Measurements from ENCODE around the gene HIBCH.
A peak's percentile ranks its signal among the peaks of the same experiment; 100 is the strongest.
"Not testable (repeated sequence)": the region's sequence is repeated elsewhere in the genome, so short reads cannot be mapped to it uniquely, and the experiment has no call there.

HIBCH gene, protein sequence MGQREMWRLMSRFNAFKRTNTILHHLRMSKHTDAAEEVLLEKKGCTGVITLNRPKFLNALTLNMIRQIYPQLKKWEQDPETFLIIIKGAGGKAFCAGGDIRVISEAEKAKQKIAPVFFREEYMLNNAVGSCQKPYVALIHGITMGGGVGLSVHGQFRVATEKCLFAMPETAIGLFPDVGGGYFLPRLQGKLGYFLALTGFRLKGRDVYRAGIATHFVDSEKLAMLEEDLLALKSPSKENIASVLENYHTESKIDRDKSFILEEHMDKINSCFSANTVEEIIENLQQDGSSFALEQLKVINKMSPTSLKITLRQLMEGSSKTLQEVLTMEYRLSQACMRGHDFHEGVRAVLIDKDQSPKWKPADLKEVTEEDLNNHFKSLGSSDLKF

DNA sequence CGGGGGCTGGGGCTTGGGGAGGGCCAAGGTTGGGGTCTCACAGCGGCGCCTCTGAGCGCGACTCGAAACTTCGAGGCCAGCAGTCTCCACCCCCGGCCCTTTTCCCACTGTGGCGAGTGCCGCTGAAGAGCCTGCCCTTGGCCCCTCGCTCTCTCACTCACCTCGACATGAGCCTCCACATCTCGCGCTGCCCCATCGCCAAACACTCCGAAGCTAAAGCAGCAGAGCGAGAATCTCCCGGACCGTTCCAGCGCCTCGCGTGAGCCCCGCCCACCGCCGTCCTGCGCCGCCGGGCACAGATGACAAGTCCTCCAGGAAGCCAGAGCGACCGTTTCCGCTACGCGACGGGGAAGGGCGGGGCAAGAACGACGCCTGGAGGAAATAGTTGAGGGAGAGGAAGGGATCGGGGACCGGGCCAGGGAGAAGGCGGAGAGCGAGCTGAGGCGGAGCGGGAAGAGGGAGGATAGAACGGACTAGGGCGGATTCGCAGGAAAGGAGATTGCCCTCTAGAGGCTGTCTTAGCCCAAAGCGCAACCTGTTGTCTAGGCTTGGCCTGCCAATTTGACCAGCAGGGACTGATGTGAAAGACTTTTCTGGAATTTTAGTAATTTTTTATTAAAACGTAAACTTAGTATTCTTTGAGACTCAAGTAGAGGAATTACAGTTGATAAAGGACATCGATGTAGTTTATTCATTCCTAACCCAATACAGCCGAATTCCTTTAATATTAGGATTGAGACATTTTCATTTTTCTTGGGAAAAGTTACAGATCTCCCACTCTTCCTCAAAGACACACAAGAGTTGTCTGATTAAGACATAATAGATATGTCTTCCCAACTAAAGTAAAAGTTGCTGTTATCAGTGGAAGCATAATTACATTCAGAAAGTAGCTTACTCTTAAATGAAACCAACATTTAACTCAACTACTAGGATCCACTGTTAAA is at the start of gene HIBCH:
Gene HIBCH, minus strand, starts transcription at position 272 of the 944 bp plus-strand sequence. Its CDS starts 76 bp downstream, at position 196.
- DNase-seq (ENCODE audit: low spot score) = peak; percentile 83

DNA sequence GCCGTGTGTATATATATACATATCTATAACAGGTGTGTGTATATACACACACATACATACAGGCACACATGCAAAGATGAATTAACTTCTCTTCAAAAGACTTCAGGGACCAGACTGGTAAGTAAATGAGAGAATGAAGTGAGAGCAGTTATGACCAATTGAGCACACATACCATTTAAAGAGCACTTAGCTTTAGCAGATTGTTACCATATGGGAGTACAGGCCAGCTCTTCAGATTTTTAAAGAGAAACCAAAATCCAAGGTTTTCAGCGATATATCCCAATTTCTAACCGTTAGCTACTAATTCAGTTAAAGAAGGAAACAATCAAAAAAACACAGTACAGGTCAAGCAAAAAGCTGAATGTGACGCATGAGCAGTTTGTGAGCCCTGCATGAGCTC is 47.5 kb upstream of the HIBCH start:
- DNase-seq (ENCODE audit: low spot score) = no peak

- no peak for DNase-seq (ENCODE audit: low spot score)
Observed at GRCh38 chr2:190366248-190366753, 46.7 kb upstream of the HIBCH start.

GRCh38 chr2:190365499-190366204 is 46.0 kb upstream of the HIBCH start:
- no peak for DNase-seq (ENCODE audit: low spot score)

- no peak for DNase-seq (ENCODE audit: low spot score)
Observed at GRCh38 chr2:190362894-190363293, 43.3 kb upstream of the HIBCH start.

GRCh38 chr2:190361572-190361971 is 41.9 kb upstream of the HIBCH start:
- no peak for DNase-seq (ENCODE audit: low spot score)

DNA sequence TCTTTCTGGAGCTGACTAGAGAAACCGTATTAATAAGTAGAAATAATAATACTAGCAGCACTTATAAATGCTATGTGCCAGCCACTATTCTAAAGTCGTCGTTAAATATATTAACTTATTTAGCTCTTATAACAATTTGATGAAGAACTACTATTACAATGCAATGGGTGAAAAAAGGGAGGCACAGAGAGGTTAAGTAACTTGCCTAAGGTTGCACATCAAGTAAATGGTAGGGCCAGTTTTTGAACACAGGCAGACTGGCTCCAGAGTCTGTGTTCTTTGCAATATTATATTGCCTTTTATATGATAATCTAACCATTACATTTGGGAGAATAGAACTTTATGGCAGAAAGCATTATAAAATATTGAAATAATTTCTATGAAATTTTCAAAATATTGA is 41.3 kb upstream of the HIBCH start:
- no peak for DNase-seq (ENCODE audit: low spot score)

GRCh38 chr2:190360561-190360960 is 40.9 kb upstream of the HIBCH start:
- no peak for DNase-seq (ENCODE audit: low spot score)

DNA sequence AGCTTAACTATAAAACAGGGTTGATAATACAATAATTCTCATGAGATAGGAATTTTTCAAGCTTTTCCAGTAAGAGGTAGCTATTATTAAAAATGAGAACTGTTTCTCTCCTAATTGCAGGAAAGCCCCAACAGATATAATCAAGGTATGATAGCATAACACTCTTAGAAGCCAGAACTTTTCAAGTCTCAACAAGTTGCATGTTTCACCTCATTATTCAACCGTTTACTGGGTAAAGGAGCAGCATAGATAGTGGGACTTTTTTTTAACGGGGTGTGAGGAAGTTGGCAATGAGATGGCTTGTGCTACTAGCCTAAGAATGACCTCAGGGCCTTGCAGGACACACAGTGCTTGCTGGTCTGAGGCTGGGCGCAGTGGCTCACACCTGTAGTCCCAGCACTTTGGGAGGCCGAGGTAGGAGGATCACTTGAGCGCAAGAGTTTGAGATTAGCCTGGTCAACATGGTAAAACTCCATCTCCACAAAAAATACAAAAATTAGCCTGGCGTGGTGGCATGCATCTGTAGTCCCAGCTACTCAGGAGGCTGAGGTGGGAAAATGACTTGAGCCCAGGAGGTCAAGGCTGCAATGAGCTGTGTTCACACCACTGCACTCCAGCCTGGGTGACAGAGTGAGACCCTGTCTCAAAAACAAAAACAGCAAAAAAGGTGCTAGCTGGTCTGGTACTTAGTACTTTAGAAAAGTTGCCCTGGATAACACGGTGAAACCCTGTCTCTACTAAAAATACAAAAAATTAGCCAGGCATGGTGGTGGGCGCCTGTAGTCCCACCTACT is 39.2 kb upstream of the HIBCH start:
- not testable (repeated sequence) for DNase-seq (ENCODE audit: low spot score)

DNA sequence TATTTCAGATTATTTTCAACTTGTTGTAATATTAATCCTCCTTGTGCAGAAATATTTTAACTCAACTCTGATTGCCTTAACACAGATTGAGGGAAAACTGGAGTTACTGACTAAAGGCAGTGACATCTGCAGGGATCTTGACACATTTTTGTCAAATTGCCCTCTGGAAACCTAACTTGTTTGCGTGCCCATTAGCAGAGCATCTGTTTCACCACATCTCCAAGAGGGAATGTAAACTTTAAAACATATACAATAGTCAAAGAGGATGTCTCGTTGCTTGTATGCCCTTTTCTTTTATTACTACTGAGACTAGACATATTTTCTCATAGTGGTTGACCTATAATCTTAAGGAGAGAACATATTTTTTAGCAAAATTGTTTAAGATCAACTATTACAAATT is 38.0 kb upstream of the HIBCH start:
- no peak for DNase-seq (ENCODE audit: low spot score)

DNA sequence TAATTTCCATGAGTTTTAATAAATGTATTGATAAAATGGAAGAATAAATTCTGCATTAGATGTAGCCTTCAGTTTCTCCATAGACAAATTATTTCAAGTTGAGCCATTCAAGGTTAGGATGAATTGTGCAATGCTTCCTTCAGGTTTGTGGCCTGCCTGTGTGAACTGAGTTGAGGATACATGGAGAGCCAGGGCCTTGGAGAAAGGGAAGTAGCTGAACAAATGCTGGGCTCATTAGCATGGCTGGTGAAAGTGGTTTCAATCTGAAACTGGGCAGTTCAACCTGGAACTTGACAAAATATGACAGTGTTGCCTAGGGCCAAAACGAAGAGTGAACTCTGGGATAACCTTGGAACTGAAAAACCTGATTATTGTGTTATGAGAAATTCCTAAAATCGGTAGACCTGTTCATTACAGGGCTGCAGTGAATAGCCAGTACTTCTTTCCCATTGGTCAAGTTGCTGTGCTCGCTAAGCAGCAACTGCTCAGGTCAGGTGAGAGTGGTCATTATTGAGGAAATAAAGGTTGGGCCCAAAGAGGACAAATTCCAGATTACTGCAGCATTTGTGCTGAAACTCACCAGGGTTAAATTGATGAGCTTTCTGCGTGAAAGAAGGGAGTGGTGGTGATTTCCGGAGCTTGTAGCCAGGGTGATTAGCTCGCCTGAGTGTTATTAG is 36.5 kb upstream of the HIBCH start:
- no peak for DNase-seq (ENCODE audit: low spot score)

DNA sequence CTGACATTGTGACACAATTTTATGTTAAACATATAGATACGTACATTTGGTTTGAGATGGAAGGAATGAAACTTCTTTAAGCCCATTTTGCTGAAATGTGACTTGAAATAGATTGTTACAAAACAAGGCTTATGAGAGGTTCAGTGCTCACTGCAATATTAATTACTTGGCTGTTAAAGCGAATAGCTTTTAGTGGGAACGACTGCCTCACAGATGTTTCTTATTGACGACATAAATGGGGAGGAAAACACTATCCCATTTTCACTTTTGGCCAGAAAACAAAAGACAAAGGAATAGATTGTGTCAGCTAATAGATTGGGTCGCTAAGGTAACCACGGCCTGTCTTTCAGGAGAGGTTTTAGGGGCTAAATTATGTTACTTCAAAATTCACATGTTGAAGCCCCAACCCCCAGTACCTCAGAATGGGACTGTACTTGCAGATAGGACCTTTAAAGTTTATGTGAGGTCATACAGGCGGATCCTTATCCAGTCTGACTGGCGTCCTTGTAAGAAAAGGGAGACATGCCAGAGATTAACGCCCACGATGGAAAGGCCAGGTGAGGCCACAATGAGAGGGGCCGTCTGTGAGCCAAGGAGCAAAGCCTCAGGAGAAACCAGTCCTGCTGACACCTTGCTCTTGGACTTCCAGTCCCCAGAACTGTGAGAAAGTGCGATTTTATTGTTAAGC is 34.5 kb upstream of the HIBCH start:
- DNase-seq (ENCODE audit: low spot score) = no peak

DNA sequence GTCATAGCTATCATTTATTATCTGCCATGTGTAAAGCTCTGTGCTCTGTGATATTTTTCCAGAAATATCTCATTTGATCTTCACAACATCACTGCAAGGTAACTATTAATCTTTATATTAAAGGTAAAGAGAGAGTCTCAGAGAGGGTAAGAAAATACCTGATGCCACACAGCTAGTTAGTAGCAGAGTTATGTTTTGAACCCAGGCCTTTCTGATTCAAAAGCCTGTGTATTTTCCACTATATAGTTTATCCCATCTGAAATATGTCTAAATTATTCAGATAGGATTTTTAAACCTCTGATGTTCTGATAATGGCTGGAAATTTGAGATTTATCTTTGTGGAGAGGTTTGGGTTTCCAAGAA is 33.9 kb upstream of the HIBCH start:
- DNase-seq (ENCODE audit: low spot score) = no peak

DNA sequence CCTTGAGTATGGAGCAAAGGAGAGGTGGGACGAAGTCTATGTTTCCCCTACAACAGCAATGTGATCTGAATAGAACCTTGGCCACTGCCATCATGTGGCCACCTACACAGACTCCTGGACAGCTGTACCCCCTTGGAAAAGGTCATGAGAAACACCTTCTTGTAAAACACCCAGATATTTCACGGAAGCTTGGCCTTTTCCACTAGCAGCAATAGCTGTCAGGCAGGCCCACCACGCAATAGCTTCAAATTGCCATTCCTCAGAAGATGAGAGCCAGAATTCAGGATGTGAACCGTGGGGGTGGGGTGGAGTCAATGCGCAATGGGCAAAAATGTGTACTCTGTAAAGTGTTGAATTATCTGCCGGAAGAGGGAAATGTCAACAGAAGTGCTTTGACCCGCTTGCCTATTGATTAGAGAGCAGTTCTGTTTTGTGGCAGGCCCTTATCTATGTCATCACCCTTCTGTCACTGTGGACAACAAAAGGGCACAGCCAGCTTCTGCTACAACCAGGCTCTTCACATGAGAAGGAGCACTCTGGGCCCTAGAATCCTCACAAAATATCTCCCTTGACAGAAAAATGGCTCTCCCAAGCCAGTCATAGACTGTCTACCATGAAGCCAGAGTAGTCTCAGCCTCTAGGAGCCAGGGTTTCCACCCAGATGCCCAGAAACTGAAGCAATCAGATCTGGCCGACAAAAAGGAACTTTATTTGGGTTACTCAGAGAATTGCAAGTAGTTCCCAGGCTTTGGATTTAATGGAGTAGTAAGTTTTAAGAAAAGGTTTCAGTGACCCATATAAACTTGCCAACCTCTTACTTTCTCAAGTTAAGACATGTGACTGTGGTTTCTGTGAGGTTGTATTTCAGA is 33.3 kb upstream of the HIBCH start:
- no peak for DNase-seq (ENCODE audit: low spot score)

- no peak for DNase-seq (ENCODE audit: low spot score)
Observed at GRCh38 chr2:190351955-190352354, 32.3 kb upstream of the HIBCH start.

- DNase-seq (ENCODE audit: low spot score) = no peak
Observed at GRCh38 chr2:190350371-190350770, 30.7 kb upstream of the HIBCH start.

DNA sequence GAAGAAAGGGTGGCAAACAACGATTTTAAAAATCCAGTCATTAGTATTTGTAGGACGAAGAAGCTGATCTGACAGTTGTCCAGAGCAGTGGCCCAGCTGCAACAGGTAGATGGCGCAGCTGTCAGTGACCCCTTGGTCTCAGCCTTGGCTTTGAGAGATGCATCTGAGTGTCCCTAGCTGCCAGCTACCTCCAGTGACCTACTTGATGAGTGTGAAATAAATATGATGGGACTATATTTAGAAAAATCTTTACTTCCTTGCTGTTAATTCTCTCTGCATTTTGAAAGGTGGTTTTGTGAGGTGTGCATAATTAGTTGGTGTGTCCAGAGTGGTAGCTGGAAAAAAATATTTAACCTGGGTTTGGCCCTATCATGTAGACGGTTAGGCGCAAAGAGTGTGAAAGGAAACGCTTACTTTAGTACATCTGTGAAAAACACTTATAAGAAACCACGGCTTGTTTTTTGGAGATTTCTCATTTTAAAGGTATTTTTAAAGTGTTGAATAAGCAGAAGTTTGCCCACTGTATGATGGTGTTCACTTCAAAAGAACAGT is 24.7 kb upstream of the HIBCH start:
- DNase-seq (ENCODE audit: low spot score) = no peak

DNA sequence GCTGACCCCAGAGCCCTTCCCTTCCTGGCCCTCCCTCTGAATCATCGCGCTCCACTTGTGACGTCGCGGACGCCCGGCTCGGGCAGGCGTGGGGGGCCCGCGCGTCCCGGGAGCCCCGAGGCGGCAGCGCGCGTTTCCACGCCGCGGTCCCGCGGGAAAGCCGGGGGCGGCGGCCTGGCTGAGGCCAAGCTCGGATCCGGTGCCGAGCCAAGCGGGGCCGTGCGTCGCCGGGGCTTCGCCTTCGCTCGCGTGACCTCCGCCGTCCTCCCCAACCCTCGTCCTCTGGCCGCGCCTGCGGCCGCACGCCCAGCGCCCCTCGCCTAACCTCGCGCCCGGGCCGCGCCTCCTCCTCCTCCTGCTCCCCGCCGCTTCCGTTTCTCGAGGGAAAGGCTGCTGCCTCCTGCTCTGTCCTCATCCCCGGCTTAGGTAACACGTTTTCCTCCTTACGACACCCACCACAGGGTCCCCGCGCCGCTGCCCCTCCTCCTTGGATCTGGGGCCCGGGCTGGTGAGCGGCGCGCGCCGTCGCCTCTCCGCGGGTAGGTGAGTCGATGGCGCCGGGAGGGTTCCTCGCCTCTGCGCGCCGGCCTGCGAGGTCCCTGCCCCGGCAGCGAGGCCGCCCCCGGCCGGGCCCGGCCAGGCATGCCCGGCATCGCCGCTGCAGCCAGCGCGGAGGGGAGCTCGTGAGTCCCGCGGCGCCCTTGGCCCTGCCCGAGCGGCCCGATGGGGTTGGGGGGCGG is 24.1 kb upstream of the HIBCH start, which contains the start of gene INPP1:
Gene INPP1, plus strand, starts transcription at position 54 of the 740 bp plus-strand sequence. CDS start 16,514 bp downstream, outside the sequence.
- peak; percentile 21 for DNase-seq (ENCODE audit: low spot score)

Data from CD4-positive, alpha-beta T cell treated with Interleukin-15 for 4 hours (primary cell).